Keratinocyte (primary cell): Measurements from ENCODE around the gene ATP13A5.

ENCODE experiments used
- EZH2 ChIP-seq: IDR thresholded peaks from one replicate; pipeline ENCODE4 v1.6.1; 2012; ENCODE audit warnings: inconsistent platforms, mild to moderate bottlenecking, low read length, moderate library complexity
- TF ChIP-seq, protein P1 (sequence below), 3 experiments: IDR thresholded peaks in 1 of 3; conservative IDR thresholded peaks in 1 of 3; optimal IDR thresholded peaks in 1 of 3; 2 replicates in 2 of 3; 3 replicates in 1 of 3; pipeline versions ENCODE3 to v1.5.1; 2011; ENCODE audit warnings: low read length in 3 of 3, mild to moderate bottlenecking in 3 of 3, moderate library complexity in 2 of 3, control low read depth in 1 of 3, inconsistent platforms in 1 of 3; ENCODE audit not compliant: insufficient read depth in 2 of 3; ENCODE audit errors: extremely low read depth in 1 of 3

DNA sequence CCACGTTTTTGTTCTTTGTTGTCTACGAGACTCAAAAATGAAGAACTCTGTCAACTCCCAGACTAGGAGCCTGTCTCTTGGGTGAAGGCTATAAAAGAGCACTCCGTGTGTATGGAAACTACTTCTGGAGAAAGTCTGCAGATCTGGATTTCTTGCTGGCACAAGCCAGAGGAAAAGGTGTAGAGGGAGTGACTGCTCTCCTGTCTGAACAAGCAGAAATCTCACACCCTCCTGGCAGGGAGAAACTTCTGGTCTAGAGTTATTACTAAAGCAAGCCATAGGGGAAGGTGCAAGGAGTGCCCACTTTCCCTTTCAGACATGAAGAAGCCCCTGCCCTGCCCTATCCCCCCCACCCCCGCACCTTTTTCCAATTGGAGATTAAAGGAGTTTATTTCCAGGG is 128.1 kb downstream of the ATP13A5 start:
- TF ChIP-seq, protein P1, sequence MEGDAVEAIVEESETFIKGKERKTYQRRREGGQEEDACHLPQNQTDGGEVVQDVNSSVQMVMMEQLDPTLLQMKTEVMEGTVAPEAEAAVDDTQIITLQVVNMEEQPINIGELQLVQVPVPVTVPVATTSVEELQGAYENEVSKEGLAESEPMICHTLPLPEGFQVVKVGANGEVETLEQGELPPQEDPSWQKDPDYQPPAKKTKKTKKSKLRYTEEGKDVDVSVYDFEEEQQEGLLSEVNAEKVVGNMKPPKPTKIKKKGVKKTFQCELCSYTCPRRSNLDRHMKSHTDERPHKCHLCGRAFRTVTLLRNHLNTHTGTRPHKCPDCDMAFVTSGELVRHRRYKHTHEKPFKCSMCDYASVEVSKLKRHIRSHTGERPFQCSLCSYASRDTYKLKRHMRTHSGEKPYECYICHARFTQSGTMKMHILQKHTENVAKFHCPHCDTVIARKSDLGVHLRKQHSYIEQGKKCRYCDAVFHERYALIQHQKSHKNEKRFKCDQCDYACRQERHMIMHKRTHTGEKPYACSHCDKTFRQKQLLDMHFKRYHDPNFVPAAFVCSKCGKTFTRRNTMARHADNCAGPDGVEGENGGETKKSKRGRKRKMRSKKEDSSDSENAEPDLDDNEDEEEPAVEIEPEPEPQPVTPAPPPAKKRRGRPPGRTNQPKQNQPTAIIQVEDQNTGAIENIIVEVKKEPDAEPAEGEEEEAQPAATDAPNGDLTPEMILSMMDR (optimal IDR thresholded peaks at IDR 0.05 in 1 of 3, IDR thresholded peaks at IDR 0.05 in 1 of 3, conservative IDR thresholded peaks at IDR 0.05 in 1 of 3; ENCODE audit: extremely low read depth in 1 of 3, insufficient read depth in 2 of 3, low read length in 3 of 3): no peak
- TF ChIP-seq EZH2: no peak
